SK-N-SH treated with all-trans-retinoic acid at 6 μM for 48 hours (cell line): ENCODE results near the gene FARP1.

Source experiments
- ATAC-seq: fragments of 200-7000 bp; cut with Tn5 transposase; 3 replicates; pipeline ENCODE4 v1.9.1; 2020; ENCODE audit warnings: mild to moderate bottlenecking, moderate library complexity
- ARNTL ChIP-seq: fragments of 450-650 bp; formaldehyde crosslinking; IDR thresholded peaks from 2 replicates; pipeline ENCODE4 v1.5.0; 2020; ENCODE audit warnings: low read depth, mild to moderate bottlenecking, moderate library complexity, borderline replicate concordance
- BACH2 ChIP-seq: fragments of 250-450 bp; sonication (Bioruptor Pico); IDR thresholded peaks from 2 replicates; pipeline ENCODE4 v1.9.0; 2021; ENCODE audit warnings: mild to moderate bottlenecking, borderline replicate concordance
- CSDC2 ChIP-seq: fragments of 250-450 bp; sonication (Bioruptor Pico); IDR thresholded peaks from 2 replicates; pipeline ENCODE4 v1.5.0; 2020; ENCODE audit warnings: mild to moderate bottlenecking, moderate library complexity
- ESRRG ChIP-seq: fragments of 250-450 bp; sonication (Bioruptor Pico); IDR thresholded peaks from 2 replicates; pipeline ENCODE4 v1.6.1; 2021; ENCODE audit warnings: mild to moderate bottlenecking
- ISL1 ChIP-seq: fragments of 250-450 bp; sonication (Bioruptor Pico); IDR thresholded peaks from 2 replicates; pipeline ENCODE4 v2.1.2; 2022; ENCODE audit warnings: mild to moderate bottlenecking, moderate library complexity
- PPARA ChIP-seq: fragments of 250-450 bp; sonication (Bioruptor Pico); IDR thresholded peaks from 2 replicates; pipeline ENCODE4 v1.5.0; 2020; ENCODE audit warnings: mild to moderate bottlenecking, borderline replicate concordance
- RARB ChIP-seq: fragments of 250-450 bp; sonication (Bioruptor Pico); IDR thresholded peaks from 2 replicates; pipeline ENCODE4 v1.8.0; 2021; ENCODE audit warnings: mild to moderate bottlenecking, moderate library complexity
- SNAI2 ChIP-seq: fragments of 250-450 bp; sonication (Bioruptor Pico); IDR thresholded peaks from 2 replicates; pipeline ENCODE4 v1.5.0; 2020; ENCODE audit warnings: mild to moderate bottlenecking, moderate library complexity
- TOX ChIP-seq: fragments of 250-450 bp; sonication (Bioruptor Pico); IDR thresholded peaks from 2 replicates; pipeline ENCODE4 v1.8.0; 2021; ENCODE audit warnings: mild to moderate bottlenecking, moderate library complexity, borderline replicate concordance
- ZC3H10 ChIP-seq: fragments of 250-450 bp; sonication (Bioruptor Pico); IDR thresholded peaks from 2 replicates; pipeline ENCODE4 v1.5.1; 2021; ENCODE audit warnings: mild to moderate bottlenecking, moderate library complexity
- ZNF565 ChIP-seq: fragments of 450-650 bp; formaldehyde crosslinking; conservative IDR thresholded peaks from 2 replicates; pipeline ENCODE4 v1.5.0; 2020; ENCODE audit warnings: low read depth, mild to moderate bottlenecking, moderate library complexity
- ZNF70 ChIP-seq: fragments of 450-650 bp; formaldehyde crosslinking; IDR thresholded peaks from 2 replicates; pipeline ENCODE4 v1.5.0; 2020; ENCODE audit warnings: mild to moderate bottlenecking, moderate library complexity
- ZNF8 ChIP-seq: fragments of 450-650 bp; formaldehyde crosslinking; IDR thresholded peaks from 2 replicates; pipeline ENCODE4 v1.5.0; 2020; ENCODE audit warnings: mild to moderate bottlenecking, moderate library complexity
- TF ChIP-seq, protein P1 (sequence below): fragments of 250-450 bp; sonication (Bioruptor Pico); IDR thresholded peaks from 2 replicates; pipeline ENCODE4 v1.5.1; 2021; ENCODE audit warnings: mild to moderate bottlenecking, moderate library complexity
- TF ChIP-seq, protein P2 (sequence below): fragments of 250-450 bp; sonication (Bioruptor Pico); IDR thresholded peaks from 2 replicates; pipeline ENCODE4 v1.8.0; 2021; ENCODE audit warnings: low read depth, mild to moderate bottlenecking, moderate library complexity, borderline replicate concordance
- TF ChIP-seq, protein P3 (sequence below): fragments of 250-450 bp; sonication (Bioruptor Pico); IDR thresholded peaks from 2 replicates; pipeline ENCODE4 v1.8.0; 2020; ENCODE audit warnings: mild to moderate bottlenecking, moderate library complexity, borderline replicate concordance
- TF ChIP-seq, protein P4 (sequence below): fragments of 250-450 bp; sonication (Bioruptor Pico); IDR thresholded peaks from 2 replicates; pipeline ENCODE4 v1.5.0; 2020; ENCODE audit warnings: mild to moderate bottlenecking, moderate library complexity

Gene FARP1

DNA sequence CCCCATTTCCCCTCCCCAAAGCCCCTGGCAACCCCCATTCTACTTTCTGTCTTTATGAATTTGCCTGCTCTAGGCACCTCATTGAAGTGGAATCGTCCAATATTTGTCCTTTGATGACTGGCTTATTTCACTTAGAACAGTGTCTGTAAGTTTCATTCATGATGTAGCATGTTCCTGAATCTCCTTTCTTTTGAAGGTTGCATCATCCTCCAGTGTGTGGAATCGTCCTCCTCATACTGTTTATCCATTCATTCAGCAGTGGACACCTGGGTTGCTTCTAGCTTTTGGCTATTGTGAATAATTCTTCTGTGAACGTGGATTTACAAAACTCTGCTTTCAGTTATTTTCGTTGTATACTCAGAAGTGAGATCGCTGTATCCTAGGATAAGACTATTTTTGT, 195.4 kb downstream of the FARP1 start (continued):
- TF ChIP-seq, protein P1, sequence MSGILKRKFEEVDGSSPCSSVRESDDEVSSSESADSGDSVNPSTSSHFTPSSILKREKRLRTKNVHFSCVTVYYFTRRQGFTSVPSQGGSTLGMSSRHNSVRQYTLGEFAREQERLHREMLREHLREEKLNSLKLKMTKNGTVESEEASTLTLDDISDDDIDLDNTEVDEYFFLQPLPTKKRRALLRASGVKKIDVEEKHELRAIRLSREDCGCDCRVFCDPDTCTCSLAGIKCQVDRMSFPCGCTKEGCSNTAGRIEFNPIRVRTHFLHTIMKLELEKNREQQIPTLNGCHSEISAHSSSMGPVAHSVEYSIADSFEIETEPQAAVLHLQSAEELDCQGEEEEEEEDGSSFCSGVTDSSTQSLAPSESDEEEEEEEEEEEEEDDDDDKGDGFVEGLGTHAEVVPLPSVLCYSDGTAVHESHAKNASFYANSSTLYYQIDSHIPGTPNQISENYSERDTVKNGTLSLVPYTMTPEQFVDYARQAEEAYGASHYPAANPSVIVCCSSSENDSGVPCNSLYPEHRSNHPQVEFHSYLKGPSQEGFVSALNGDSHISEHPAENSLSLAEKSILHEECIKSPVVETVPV: no peak
- no peak for TF ChIP-seq ZNF8 (CRISPR knock-in tag)
- no peak for TF ChIP-seq SNAI2 (CRISPR knock-in tag)
- no peak for TF ChIP-seq ZC3H10 (CRISPR knock-in tag)
- TF ChIP-seq, all 23 proteins: peak for 0

DNA sequence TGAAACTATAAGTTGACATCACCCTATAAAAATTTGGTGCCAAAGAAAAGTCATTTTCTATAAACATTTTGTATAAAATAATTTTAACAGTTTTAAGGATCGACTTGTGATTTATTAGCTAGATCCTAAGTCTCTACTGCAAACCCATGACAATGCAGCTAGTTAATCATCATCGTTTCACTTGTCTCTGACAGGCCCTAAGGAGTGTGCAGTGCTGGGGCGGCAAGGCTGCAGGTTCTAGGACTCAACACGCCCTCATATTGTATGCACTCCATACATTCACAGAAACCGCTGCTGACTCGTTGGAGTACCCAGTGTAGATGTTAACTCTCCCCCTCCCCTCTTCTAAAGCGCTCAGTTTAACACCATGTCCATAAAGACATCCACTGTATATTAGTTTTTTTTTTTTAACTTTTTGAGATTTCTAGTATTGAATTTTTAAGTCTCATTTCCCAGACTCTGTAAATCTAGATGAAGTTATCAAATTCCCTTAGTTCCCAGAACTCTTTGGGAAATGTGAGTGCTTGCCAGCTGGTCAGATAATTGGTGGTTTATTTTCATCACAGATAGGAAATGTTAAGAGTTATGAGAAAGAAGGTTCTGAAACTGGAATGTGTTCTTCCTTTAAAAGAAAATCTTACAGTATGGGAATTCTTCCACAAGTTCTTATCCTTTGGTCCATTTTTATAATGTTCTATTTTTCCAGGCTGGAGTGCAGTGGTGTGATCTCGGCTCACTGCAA, 197.0 kb downstream of the FARP1 start:
- TF ChIP-seq SNAI2 (CRISPR knock-in tag): no peak
- ATAC-seq: no peak

DNA sequence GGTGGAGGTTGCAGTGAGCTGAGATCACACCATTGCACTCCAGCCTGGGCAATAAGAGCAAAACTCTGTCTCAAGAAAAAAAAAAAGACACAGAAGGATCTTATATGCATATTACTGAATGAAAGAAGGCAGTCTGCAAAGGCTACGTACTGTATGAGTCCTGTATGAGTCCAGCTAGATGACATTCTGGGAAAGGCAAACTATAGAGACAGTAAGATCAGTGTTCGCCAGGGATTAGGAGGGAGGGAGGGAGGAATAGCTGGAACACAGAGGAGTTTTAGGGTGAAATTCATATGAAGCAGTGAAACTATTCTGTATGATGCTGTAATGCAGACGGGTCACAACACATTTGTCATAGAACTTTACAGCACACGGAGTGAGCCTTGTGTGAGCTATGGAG, 200.1 kb downstream of the FARP1 start:
- no peak for ATAC-seq
- TF ChIP-seq TOX: no peak
- no peak for TF ChIP-seq ZNF8 (CRISPR knock-in tag)
- TF ChIP-seq ISL1 (CRISPR knock-in tag): no peak
- no peak for TF ChIP-seq CSDC2 (CRISPR knock-in tag)
- no peak for TF ChIP-seq RARB (CRISPR knock-in tag)
- TF ChIP-seq, all 23 proteins: peak for 0

DNA sequence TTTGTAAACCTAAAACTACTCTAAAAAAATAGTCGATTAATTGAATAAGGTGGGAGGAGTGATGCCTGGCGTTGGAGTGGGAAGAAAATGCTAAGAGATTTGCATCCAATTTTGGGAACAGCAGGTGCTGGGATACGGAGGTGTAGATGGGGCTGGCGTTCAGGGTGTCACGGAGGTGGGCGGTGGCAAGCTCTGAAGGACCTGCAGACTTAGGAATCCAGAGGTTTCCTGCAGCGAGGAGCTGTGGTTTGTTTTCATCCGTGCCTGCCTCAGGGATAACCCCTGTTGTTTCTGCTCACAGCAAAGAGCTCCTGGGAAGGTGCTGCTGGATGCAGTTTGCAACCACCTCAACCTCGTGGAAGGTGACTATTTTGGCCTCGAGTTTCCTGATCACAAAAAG, 200.6 kb downstream of the FARP1 start:
- TF ChIP-seq PPARA (CRISPR knock-in tag) (no peak), BACH2 (no peak), RARB (CRISPR knock-in tag) (no peak)
- TF ChIP-seq, protein P2, sequence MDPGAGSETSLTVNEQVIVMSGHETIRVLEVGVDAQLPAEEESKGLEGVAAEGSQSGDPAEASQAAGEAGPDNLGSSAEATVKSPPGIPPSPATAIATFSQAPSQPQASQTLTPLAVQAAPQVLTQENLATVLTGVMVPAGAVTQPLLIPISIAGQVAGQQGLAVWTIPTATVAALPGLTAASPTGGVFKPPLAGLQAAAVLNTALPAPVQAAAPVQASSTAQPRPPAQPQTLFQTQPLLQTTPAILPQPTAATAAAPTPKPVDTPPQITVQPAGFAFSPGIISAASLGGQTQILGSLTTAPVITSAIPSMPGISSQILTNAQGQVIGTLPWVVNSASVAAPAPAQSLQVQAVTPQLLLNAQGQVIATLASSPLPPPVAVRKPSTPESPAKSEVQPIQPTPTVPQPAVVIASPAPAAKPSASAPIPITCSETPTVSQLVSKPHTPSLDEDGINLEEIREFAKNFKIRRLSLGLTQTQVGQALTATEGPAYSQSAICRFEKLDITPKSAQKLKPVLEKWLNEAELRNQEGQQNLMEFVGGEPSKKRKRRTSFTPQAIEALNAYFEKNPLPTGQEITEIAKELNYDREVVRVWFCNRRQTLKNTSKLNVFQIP: no peak
- ATAC-seq: no peak

DNA sequence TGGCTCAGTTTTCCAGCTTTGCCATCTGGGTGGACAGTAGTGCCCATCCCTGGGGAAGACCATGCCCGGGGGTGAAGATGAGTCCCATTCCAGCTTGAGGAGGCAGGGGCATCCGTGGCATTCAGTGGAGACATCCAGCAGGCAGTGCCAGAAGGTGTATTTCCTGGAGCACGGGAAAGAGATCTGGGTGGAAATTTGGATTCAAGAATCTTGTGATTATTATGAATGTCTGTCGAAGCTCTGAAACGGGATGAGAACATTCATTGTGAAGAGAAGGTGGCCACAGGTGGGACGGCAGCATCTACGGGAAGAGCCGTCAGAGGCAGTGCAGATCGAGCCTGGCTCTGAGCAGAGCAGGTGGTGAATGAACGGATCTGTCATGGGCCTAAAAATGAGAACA, 201.5 kb downstream of the FARP1 start:
- no peak for TF ChIP-seq SNAI2 (CRISPR knock-in tag)
- TF ChIP-seq, protein P3, sequence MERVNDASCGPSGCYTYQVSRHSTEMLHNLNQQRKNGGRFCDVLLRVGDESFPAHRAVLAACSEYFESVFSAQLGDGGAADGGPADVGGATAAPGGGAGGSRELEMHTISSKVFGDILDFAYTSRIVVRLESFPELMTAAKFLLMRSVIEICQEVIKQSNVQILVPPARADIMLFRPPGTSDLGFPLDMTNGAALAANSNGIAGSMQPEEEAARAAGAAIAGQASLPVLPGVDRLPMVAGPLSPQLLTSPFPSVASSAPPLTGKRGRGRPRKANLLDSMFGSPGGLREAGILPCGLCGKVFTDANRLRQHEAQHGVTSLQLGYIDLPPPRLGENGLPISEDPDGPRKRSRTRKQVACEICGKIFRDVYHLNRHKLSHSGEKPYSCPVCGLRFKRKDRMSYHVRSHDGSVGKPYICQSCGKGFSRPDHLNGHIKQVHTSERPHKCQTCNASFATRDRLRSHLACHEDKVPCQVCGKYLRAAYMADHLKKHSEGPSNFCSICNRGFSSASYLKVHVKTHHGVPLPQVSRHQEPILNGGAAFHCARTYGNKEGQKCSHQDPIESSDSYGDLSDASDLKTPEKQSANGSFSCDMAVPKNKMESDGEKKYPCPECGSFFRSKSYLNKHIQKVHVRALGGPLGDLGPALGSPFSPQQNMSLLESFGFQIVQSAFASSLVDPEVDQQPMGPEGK (CRISPR knock-in tag): no peak
- no peak for TF ChIP-seq TOX
- no peak for TF ChIP-seq PPARA (CRISPR knock-in tag)
- TF ChIP-seq ESRRG (CRISPR knock-in tag): no peak
- no peak for TF ChIP-seq ZNF8 (CRISPR knock-in tag)
- no peak for TF ChIP-seq RARB (CRISPR knock-in tag)
- no peak for TF ChIP-seq ARNTL (CRISPR knock-in tag)
- no peak for TF ChIP-seq ZNF565 (CRISPR knock-in tag)
- no peak for TF ChIP-seq ZNF70 (CRISPR knock-in tag)
- TF ChIP-seq, protein P4, sequence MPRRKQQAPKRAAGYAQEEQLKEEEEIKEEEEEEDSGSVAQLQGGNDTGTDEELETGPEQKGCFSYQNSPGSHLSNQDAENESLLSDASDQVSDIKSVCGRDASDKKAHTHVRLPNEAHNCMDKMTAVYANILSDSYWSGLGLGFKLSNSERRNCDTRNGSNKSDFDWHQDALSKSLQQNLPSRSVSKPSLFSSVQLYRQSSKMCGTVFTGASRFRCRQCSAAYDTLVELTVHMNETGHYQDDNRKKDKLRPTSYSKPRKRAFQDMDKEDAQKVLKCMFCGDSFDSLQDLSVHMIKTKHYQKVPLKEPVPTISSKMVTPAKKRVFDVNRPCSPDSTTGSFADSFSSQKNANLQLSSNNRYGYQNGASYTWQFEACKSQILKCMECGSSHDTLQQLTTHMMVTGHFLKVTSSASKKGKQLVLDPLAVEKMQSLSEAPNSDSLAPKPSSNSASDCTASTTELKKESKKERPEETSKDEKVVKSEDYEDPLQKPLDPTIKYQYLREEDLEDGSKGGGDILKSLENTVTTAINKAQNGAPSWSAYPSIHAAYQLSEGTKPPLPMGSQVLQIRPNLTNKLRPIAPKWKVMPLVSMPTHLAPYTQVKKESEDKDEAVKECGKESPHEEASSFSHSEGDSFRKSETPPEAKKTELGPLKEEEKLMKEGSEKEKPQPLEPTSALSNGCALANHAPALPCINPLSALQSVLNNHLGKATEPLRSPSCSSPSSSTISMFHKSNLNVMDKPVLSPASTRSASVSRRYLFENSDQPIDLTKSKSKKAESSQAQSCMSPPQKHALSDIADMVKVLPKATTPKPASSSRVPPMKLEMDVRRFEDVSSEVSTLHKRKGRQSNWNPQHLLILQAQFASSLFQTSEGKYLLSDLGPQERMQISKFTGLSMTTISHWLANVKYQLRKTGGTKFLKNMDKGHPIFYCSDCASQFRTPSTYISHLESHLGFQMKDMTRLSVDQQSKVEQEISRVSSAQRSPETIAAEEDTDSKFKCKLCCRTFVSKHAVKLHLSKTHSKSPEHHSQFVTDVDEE: no peak
- no peak for ATAC-seq
